ENCODE measurements around the gene ADSL.

DNA sequence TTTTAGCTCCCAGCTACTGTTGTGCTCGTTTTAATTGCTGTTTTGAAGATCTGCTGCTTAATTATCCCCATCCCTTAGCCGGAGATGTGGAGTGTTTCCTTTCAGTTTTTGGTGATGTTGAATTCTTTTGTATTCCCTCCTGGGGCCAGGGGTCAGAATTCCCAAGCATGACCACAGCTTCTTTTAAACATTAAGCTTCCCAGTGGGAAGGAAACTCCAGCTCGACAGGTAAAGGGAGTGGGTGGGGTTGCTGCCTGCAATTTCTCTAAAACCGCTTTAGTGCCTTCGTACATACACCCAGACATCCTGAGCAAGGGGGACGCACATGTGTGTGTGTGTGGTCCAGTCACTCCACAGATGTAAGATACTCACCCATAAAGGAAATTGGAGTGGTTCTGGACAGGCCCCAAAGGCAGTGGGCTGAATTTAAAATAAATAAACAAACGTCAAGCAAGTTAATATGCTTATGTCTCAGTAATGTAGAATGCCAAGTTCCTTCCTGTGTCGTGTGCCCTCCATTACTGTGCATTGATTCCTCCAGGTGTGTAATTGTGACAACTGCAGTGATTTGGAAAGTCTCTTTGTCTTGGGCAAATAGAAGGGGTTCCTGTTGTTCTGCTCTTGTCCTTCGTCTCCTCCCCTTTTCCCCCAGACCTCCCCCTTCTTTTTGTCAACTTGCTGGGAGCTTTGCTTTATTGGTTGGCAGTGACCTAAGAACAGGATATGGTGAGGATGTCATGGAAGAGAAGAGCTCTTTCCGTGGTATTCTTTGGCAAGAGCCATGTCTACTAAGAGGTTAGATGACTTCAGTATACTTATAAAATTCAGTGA is 19.2 kb upstream of the ADSL start:
- TF ChIP-seq, protein P1, sequence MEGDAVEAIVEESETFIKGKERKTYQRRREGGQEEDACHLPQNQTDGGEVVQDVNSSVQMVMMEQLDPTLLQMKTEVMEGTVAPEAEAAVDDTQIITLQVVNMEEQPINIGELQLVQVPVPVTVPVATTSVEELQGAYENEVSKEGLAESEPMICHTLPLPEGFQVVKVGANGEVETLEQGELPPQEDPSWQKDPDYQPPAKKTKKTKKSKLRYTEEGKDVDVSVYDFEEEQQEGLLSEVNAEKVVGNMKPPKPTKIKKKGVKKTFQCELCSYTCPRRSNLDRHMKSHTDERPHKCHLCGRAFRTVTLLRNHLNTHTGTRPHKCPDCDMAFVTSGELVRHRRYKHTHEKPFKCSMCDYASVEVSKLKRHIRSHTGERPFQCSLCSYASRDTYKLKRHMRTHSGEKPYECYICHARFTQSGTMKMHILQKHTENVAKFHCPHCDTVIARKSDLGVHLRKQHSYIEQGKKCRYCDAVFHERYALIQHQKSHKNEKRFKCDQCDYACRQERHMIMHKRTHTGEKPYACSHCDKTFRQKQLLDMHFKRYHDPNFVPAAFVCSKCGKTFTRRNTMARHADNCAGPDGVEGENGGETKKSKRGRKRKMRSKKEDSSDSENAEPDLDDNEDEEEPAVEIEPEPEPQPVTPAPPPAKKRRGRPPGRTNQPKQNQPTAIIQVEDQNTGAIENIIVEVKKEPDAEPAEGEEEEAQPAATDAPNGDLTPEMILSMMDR (IDR thresholded peaks at IDR 0.05), result no peak
- TF ChIP-seq POLR2A (IDR thresholded peaks at IDR 0.05), result no peak
